Measurements from ENCODE around the gene MOK.
"Not testable (repeated sequence)": the region's sequence is repeated elsewhere in the genome, so short reads cannot be mapped to it uniquely, and the experiment has no call there.

The MOK gene

DNA sequence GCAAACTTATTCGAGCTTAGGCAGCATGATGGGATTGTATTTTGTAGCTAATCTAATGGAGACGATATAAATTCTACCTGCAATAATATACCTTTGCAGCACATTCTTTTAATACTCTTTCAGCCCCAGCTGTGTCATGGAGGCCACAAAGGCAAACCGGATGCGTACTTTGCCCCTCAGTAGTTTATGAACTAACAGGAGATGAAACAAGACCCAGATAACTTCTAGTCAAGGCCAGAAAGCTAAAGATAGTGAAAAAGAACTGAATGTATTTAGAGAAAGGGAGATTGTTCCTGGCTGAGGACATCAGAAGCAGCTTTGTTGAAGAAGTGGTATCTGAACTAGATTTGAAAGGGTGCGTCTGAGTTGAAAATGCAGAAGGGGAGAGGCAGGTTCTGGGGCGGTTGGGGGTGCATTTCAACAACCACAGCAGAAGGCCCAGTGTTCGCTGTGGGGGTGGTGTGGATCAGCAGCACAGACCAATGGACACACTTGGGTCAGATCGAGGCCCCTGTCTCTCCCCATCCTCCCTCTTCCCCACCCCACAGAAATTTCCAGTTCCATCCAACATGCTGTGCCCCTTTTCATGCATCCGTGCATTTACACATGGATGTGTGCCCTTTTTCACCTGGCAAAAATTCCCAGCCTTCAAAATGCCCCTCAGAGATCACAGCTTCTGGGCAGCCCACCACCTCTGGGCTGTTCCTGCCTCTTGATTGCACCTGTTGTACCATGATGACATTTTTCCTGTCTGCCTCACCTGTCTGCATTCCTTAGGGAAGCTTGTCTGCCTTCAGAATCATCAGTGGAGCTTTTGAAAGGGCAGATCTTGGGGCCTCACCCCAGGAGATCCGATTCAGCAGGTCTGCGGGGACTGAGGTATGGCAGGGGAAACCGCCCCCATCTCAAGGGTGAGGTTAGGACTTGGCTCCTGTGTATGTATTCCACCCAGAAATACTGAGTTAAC is 16.8 kb upstream of the MOK start:
- DNase-seq (ENCODE audit: low read depth, low spot score) = no peak

DNA sequence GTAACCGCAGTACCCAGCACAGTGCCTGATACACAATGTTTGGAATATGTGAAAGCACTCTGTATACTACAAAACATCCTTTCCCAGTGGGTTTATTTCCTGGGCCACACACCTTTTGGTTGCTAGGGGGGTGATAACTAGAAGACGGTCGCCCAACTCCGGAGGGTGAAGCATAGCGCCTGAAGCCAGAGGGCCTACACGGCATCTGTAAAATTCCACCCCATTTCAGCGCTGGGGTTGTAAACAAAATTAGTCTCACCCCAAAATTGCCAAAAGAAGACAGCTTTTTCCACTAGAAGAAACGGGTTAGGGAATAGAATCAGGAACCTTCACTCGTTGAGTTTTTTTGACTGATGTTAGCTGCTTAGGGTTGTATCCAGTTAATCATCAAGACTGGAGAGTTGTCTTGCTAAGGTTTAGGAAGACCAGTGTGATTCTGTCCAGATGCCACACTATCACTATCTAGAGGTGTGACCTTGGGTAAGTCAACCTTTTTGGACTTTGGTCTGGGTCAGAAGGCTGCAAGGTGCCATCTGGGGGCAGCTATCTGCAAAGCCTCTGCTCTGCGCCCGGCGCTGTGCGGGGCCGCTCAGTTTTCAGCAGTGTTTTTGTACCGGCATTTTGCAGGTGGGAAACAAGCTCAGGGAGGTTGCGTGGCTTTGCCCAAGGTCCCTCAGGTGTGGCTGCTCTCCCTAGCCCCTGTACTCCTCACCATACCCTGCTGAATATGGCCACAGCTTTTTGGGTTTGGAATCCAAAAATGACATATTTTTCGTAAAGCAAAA is 15.9 kb upstream of the MOK start:
- DNase-seq (ENCODE audit: low read depth, low spot score) = no peak

DNA sequence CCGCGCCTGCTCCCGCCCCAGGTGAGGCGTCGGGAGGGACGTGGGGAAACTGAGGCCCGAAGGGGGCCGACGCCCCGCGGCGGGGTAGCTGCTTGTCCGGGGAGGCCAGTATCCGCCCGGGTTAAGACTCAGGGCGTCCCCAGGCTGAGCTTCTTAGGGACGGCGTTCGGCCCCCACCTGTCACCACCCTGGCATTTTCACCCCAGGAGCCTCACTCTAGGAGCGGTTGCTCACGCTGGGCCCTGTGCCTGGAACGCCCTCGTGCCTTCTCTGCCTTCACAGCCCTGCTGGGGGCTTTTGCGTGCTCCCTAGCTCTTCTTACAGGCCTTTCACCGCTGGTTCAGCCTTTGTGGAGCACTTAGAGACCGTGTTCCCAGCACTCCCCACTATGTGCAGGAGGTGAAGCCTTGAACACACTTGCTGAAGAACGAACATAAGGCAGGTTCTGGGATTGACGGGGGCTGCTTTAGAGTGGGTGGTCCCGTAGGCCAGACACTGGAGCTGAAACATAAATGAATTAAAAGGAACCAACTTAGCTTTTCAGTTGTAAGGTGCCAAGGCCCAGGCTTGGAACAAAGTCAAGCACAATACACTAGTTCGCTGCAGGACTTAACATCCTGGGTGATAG is 15.2 kb upstream of the MOK start:
- DNase-seq (ENCODE audit: low read depth, low spot score) = peak; percentile 70

DNA sequence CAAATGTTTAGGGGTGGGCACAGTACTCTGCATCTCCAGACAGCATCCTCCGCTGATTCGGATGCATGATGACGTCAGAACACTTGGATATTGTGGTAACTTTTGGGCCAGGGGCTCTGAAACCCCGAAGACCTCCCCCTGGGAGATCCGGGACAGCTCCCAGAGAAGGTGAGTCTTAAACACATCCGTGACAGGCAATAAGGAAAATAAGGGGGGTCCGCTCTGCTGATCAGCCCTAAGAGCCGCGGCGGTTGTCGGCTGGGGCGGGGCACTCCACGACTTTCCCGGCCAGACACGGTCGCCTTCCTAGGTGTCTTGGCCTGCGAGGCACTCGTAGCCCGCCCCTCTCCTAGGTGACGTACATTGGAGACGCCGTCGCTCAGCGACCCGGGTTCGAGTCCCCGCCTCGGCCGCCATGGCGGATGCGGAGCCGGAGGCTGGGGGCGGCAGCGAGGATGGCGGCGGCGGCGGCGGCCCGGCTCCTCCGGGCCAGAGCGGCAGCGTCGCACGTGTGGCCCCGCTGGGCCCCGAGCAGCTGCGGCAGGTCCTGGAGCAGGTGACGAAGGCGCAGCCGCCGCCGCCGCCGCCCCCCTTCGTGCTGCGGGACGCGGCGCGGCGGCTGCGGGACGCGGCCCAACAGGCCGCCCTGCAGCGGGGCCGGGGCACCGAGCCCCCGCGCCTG is 14.5 kb upstream of the MOK start, which contains the start of gene ZNF839:
ZNF839 (plus strand) TSS at position 396 of the 682 bp plus-strand sequence; CDS start at position 416, 20 bp downstream.
- peak; percentile 95 for DNase-seq (ENCODE audit: low read depth, low spot score)

GRCh38 chr14:102318781-102319276 is 13.9 kb upstream of the MOK start:
- DNase-seq (ENCODE audit: low read depth, low spot score) = no peak

DNA sequence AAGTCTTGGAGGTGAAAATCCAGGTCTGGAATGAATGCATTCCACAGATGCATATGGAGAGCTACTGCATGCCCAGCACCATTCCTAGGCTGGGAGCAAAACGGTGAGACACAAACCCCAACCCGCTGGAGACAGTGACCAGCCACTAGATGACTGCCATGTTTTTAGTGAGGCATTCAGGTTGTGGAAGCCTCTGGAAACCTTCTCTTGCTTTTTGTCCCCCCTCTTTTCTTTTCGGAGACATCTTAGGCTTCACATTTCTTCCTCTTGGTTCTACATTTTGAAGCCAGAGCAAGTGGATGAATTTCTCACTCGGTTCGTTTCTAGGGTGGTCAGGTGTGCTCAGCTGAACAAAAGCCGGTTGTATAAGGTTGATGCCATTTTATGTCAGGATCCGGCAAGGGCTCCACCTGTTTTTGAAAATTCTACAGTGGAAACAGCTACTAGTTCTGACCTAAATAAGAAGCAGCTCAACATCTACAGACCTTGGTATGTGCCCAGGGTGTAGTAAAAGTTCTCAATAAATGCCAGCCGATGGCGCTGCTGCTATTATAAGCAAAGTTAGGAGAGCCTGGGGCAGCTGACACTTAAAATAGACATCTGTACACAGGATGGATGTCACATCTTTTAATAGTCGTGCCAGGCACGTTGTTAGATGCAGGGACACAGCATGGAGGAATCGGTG is 12.7 kb upstream of the MOK start:
- no peak for DNase-seq (ENCODE audit: low read depth, low spot score)

GRCh38 chr14:102316743-102317563 is 12.0 kb upstream of the MOK start:
- peak; percentile 97 for DNase-seq (ENCODE audit: low read depth, low spot score)

- DNase-seq (ENCODE audit: low read depth, low spot score) = peak; percentile 84
These were observed 11.4 kb upstream of the MOK start for GRCh38 chr14:102316338-102316742.

DNA sequence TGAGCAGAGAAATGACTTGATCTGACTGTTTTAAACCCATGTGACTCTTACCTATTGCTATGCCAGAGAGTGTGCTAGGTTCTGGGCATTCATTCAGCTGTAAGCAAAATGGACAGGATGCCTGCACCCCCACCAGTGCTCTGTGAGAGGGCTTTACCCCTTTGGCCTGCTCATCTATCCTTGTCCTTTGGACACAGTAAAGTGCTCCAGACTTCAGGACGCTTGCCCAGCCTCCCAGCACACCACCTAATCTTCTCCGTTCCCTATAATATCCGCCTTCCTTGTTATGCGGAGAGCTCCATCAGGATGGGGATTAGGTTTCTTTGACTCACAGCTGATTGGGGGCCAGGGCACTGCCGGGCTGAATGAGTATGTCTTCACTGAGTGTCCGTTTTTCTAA is 10.2 kb upstream of the MOK start:
- no peak for DNase-seq (ENCODE audit: low read depth, low spot score)

GRCh38 chr14:102314242-102315011 is 9.5 kb upstream of the MOK start:
- DNase-seq (ENCODE audit: low read depth, low spot score) = peak; percentile 92

DNA sequence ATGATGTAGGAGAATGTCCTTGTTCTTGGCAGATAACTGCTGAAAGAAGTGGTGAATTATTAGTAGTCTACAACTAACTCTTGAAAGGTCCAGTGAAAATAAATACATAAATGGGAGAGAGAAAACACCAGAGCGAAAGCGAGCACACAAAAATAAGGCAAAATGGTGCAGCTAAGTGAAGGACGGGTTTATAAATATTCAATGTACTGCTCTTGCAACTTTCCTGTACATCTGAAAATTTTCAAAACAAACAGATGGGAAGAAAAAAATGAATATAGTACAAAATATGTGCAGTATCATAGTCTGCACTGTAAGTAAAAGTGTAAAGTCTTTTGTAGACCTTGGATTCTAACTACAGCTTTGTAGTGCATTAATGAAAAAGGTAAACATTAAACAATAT is 1.3 kb downstream of the MOK start:
- DNase-seq (ENCODE audit: low read depth, low spot score) = no peak

DNA sequence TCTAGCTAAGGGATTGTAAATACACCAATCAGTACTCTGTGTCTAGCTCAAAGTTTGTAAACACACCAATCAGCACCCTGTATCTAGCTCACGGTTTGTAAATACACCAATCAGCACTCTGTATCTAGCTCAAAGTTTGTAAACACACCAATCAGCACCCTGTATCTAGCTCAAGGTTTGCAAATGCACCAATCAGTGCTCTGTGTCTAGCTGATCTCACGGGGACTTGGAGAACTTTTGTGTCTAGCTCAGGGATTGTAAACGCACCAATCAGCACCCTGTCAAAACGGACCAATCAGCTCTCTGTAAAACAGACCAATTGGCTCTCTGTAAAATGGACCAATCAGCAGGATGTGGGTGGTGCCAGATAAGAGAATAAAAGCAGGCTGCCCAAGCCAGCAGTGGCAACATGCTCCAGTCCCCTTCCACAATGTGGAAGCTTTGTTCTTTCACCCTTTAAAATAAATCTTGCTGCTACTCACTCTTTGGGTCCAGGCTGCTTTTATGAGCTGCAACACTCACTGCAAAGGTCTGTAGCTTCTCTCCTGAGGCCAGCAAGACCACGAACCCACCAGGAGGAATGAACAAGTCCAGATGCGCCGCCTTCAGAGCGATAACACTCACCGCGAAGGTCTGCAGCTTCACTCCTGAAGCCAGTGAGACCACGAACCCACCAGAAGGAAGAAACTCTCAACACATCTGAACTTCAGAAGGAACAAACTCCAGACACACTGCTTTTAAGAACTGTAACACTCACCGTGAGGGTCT is 6.5 kb downstream of the MOK start:
- DNase-seq (ENCODE audit: low read depth, low spot score) = not testable (repeated sequence)

- no peak for DNase-seq (ENCODE audit: low read depth, low spot score)
These were observed 7.4 kb downstream of the MOK start for GRCh38 chr14:102297436-102298170.

DNA sequence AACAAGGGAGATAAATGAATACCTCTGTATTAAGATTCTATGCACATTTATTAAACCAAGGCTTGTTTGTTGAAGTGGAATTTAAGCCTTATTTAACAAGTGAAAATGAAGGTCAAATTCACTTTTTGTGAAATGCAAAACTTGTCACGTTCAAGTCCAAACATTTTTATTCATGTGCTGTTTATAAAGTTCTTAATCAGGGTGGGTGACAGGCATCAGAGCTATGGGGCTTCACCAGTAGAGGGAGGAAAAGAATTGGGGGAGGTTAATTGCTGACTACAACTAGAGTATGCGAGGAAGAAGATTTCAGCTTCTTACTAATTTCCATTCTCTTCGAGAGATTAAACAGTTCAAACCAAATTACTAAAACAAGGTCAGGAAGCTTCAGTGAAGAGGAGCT is 9.7 kb downstream of the MOK start:
- peak; percentile 56 for DNase-seq (ENCODE audit: low read depth, low spot score)

DNA sequence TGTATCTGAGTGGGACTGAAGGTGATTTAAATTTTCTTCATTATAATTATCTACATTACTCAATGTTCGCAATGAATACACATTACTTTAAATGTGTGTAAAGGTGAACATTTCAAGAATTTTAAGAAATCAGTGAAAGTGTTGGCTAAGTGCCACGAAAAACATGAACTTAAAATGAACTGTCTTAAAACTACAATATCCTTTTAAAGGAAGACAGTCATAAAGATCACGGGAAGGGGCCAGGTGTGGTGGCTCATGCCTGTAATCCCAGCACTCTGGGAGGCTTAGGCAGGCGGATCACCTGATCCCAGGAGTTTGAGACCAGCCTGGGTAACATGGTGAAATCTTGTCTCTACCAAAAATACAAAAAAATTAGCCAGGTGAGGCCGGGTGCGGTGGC is 11.2 kb downstream of the MOK start:
- DNase-seq (ENCODE audit: low read depth, low spot score) = peak; percentile 53

- no peak for DNase-seq (ENCODE audit: low read depth, low spot score)
These were observed 12.5 kb downstream of the MOK start for GRCh38 chr14:102292441-102292840.

GRCh38 chr14:102288139-102288538 is 16.8 kb downstream of the MOK start:
- no peak for DNase-seq (ENCODE audit: low read depth, low spot score)

DNA sequence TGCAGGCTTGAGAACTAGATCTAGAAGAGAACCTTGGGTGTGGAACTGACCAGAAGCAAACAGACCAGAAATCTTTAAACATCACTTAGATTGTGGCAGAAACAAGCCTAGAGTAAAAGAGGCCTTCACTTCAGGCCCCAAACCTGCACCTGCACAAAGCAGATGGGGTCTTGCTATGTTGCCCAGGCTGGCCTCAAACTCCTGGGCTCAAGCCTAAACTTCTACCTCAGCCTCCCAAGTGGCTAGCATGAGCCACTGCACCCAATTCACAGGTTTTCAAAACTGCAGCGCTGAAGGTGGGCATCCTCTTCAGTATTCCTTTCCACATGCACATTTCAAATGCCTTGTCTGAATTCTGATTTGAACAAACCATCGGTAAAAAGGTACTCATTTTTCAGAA is 19.9 kb downstream of the MOK start:
- no peak for DNase-seq (ENCODE audit: low read depth, low spot score)

All from astrocyte of the hippocampus (primary cell).